Mesenchymal stem cell (in vitro differentiated cells and primary cell): Measurements from ENCODE around the gene SRGAP1.
"Not testable (repeated sequence)": the region's sequence is repeated elsewhere in the genome, so short reads cannot be mapped to it uniquely, and the experiment has no call there.

Source experiments
- DNase-seq: peaks from one replicate; pipeline ENCODE4 v3.0.0-alpha.2; 2013
- H2AFZ ChIP-seq: one replicate; pipeline ENCODE4 v1.6.1; 2013; ENCODE audit warnings: low read depth, mild to moderate bottlenecking, control low read depth, inconsistent platforms, low read length, moderate library complexity
- H2AK5ac ChIP-seq: 2 replicates; pipeline ENCODE4 v1.6.1; 2013; ENCODE audit warnings: low read length, moderate library complexity, mild to moderate bottlenecking, inconsistent platforms; ENCODE audit not compliant: severe bottlenecking
- H2BK120ac ChIP-seq: one replicate; pipeline ENCODE4 v1.6.1; 2013; ENCODE audit warnings: low read depth, mild to moderate bottlenecking, inconsistent platforms, low read length, moderate library complexity
- H2BK12ac ChIP-seq, 2 experiments: one replicate each; pipeline ENCODE4 v1.6.1; 2013; ENCODE audit warnings: inconsistent platforms in 2 of 2, low read length in 2 of 2, mild to moderate bottlenecking in 2 of 2, moderate library complexity in 2 of 2, control low read depth in 1 of 2
- H2BK15ac ChIP-seq: one replicate; pipeline ENCODE4 v1.6.1; 2013; ENCODE audit warnings: mild to moderate bottlenecking, low read depth, inconsistent platforms; ENCODE audit not compliant: poor library complexity, severe bottlenecking
- H2BK5ac ChIP-seq: 2 replicates; pipeline ENCODE4 v1.6.1; 2013; ENCODE audit warnings: low read depth, mild to moderate bottlenecking, low read length, control low read depth, inconsistent platforms; ENCODE audit not compliant: poor library complexity, severe bottlenecking
- H3K14ac ChIP-seq, 2 experiments: one replicate each; pipeline ENCODE4 v1.6.1; 2013; ENCODE audit warnings: inconsistent platforms in 2 of 2, low read length in 2 of 2, control low read depth in 1 of 2, mild to moderate bottlenecking in 1 of 2, moderate library complexity in 1 of 2
- H3K18ac ChIP-seq, 2 experiments: one replicate each; pipeline ENCODE4 v1.6.1; 2013; ENCODE audit warnings: inconsistent platforms in 2 of 2, low read length in 2 of 2, control low read depth in 1 of 2, low read depth in 1 of 2, mild to moderate bottlenecking in 1 of 2
- H3K23ac ChIP-seq, 2 experiments: one replicate each; pipeline ENCODE4 v1.6.1; 2013; ENCODE audit warnings: inconsistent platforms in 2 of 2, low read length in 2 of 2, mild to moderate bottlenecking in 2 of 2, moderate library complexity in 2 of 2, control low read depth in 1 of 2
- H3K27ac ChIP-seq: 2 replicates; pipeline ENCODE4 v1.5.1; 2013; ENCODE audit warnings: mild to moderate bottlenecking, moderate library complexity, low read length, control low read depth, inconsistent platforms; ENCODE audit not compliant: poor library complexity, severe bottlenecking
- H3K27me3 ChIP-seq, 2 experiments: 2 replicates each; pipeline versions ENCODE4 v1.6.1 to v1.7.0; 2013; ENCODE audit warnings: low read length in 2 of 2, mild to moderate bottlenecking in 2 of 2, moderate library complexity in 2 of 2, control low read depth in 1 of 2, inconsistent platforms in 1 of 2; ENCODE audit not compliant: control insufficient read depth in 1 of 2, insufficient read depth in 1 of 2
- H3K36me3 ChIP-seq, 2 experiments: 2 replicates each; pipeline versions ENCODE4 v1.6.1 to v1.7.0; 2013; ENCODE audit warnings: low read length in 2 of 2, control low read depth in 1 of 2, inconsistent platforms in 1 of 2, low read depth in 1 of 2, mild to moderate bottlenecking in 1 of 2; ENCODE audit not compliant: insufficient read depth in 2 of 2, control insufficient read depth in 1 of 2
- H3K4ac ChIP-seq, 2 experiments: one replicate each; pipeline ENCODE4 v1.6.1; 2013; ENCODE audit warnings: inconsistent platforms in 2 of 2, low read length in 2 of 2, mild to moderate bottlenecking in 2 of 2, moderate library complexity in 2 of 2, control low read depth in 1 of 2, low read depth in 1 of 2
- H3K4me1 ChIP-seq: 2 replicates; pipeline ENCODE4 v1.6.1; 2013; ENCODE audit warnings: low read depth, low read length, control low read depth; ENCODE audit not compliant: control insufficient read depth, insufficient read depth
- H3K4me2 ChIP-seq: 2 replicates; pipeline ENCODE4 v1.6.1; 2013; ENCODE audit warnings: low read length, mild to moderate bottlenecking, inconsistent platforms; ENCODE audit not compliant: poor library complexity, severe bottlenecking
- H3K4me3 ChIP-seq, 2 experiments: 2 replicates each; pipeline versions ENCODE4 v1.5.1 to v1.7.0; 2013; ENCODE audit warnings: low read length in 2 of 2, mild to moderate bottlenecking in 2 of 2, control low read depth in 1 of 2, low read depth in 1 of 2; ENCODE audit not compliant: insufficient read depth in 1 of 2
- H3K79me1 ChIP-seq: replicated peaks from 2 replicates; pipeline ENCODE4 v1.6.1; 2013; ENCODE audit warnings: mild to moderate bottlenecking, control low read depth, low read length, inconsistent platforms; ENCODE audit not compliant: poor library complexity, severe bottlenecking
- H3K9ac ChIP-seq: 2 replicates; pipeline ENCODE4 v1.7.0; 2013; ENCODE audit warnings: mild to moderate bottlenecking, low read length, moderate library complexity
- H3K9me3 ChIP-seq: 2 replicates; pipeline ENCODE4 v1.7.0; 2013; ENCODE audit warnings: mild to moderate bottlenecking, low read length; ENCODE audit not compliant: control insufficient read depth
- H4K8ac ChIP-seq: one replicate; pipeline ENCODE4 v1.6.1; 2013; ENCODE audit warnings: inconsistent platforms, mild to moderate bottlenecking, low read length, moderate library complexity
- H4K91ac ChIP-seq: one replicate; pipeline ENCODE4 v1.6.1; 2013; ENCODE audit warnings: mild to moderate bottlenecking, low read length, inconsistent platforms
- WGBS: methylation state at CpG from one replicate; pipeline ENCODE4 v1.1.7; 2013; ENCODE audit warnings: mixed read lengths; 5-methylcytosine and 5-hydroxymethylcytosine counted together

The SRGAP1 gene

GRCh38 chr12:64070454-64070853 is 226.0 kb downstream of the SRGAP1 start:
- H3K36me3 ChIP-seq = peaks cover 9 to 88% of the 10 kb centered on the region in 2 experiments
- 100% methylated on average over 2 of the region's 2 CpGs for WGBS
- no peak overlapping the region for H2BK15ac ChIP-seq
- no peak overlapping the region for H2BK120ac ChIP-seq
- no peak overlapping the region for H4K8ac ChIP-seq
- H3K14ac ChIP-seq = no peak overlapping the region
- H3K79me1 ChIP-seq = peaks cover 11% of the 10 kb centered on the region
- H3K18ac ChIP-seq = no peak overlapping the region
- no peak overlapping the region for H2BK12ac ChIP-seq
- no peak overlapping the region for H3K4me3 ChIP-seq
- H3K4me1 ChIP-seq = no peaks in the 10 kb centered on the region
- H3K27me3 ChIP-seq = no peaks in the 10 kb centered on the region
- no peak overlapping the region for H3K4ac ChIP-seq
- H3K27ac ChIP-seq = no peak overlapping the region
- no peak overlapping the region for H4K91ac ChIP-seq
- no peaks in the 10 kb centered on the region for H3K9me3 ChIP-seq
- H2AFZ ChIP-seq = no peak overlapping the region
- no peak overlapping the region for H3K9ac ChIP-seq
- H3K4me2 ChIP-seq = no peak overlapping the region
- H2AK5ac ChIP-seq = no peak overlapping the region
- no peak for DNase-seq
- no peak overlapping the region for H2BK5ac ChIP-seq
- H3K23ac ChIP-seq = no peak overlapping the region

- no peak overlapping the region for H3K18ac ChIP-seq
- no peak overlapping the region for H2AK5ac ChIP-seq
- no peak overlapping the region for H2BK12ac ChIP-seq
- no peak overlapping the region for H3K4me3 ChIP-seq
- H2AFZ ChIP-seq = no peak overlapping the region
- H4K8ac ChIP-seq = no peak overlapping the region
- DNase-seq = no peak
- no peak overlapping the region for H3K27ac ChIP-seq
- no peak overlapping the region for H3K4ac ChIP-seq
- H3K4me2 ChIP-seq = no peak overlapping the region
- H2BK120ac ChIP-seq = no peak overlapping the region
- no peak overlapping the region for H2BK5ac ChIP-seq
- no peaks in the 10 kb centered on the region for H3K27me3 ChIP-seq
- no peaks in the 10 kb centered on the region for H3K4me1 ChIP-seq
- no peaks in the 10 kb centered on the region for H3K9me3 ChIP-seq
- H3K14ac ChIP-seq = no peak overlapping the region
- H3K23ac ChIP-seq = no peak overlapping the region
- H4K91ac ChIP-seq = no peak overlapping the region
- no peak overlapping the region for H2BK15ac ChIP-seq
- H3K79me1 ChIP-seq = peaks cover 7% of the 10 kb centered on the region
- H3K36me3 ChIP-seq = peaks cover 9 to 81% of the 10 kb centered on the region in 2 experiments
- 100% methylated on average over 4 of the region's 5 CpGs for WGBS
- no peak overlapping the region for H3K9ac ChIP-seq
These were observed 228.5 kb downstream of the SRGAP1 start for GRCh38 chr12:64072916-64073575.

- 94% methylated on average over 7 of the region's 9 CpGs for WGBS
- not testable (repeated sequence) for H3K4me2 ChIP-seq, H3K4ac ChIP-seq, H2BK5ac ChIP-seq, H4K8ac ChIP-seq, H3K18ac ChIP-seq, H3K14ac ChIP-seq, H3K27ac ChIP-seq, H4K91ac ChIP-seq, H3K27me3 ChIP-seq, H2BK12ac ChIP-seq, H3K9me3 ChIP-seq, H3K9ac ChIP-seq, H3K4me3 ChIP-seq, H2AFZ ChIP-seq, H2BK120ac ChIP-seq, H2BK15ac ChIP-seq, H3K23ac ChIP-seq, H3K4me1 ChIP-seq, H2AK5ac ChIP-seq, DNase-seq
- peaks cover 12% of the 10 kb centered on the region for H3K79me1 ChIP-seq
- peaks cover 18 to 88% of the 10 kb centered on the region in 2 experiments for H3K36me3 ChIP-seq
These were observed 232.1 kb downstream of the SRGAP1 start for GRCh38 chr12:64076565-64076964.

- Histone ChIP-seq H2BK120ac (no peak overlapping the region), H3K36me3 (peaks cover 18 to 84% of the 10 kb centered on the region in 2 experiments), H3K23ac (no peak overlapping the region), H4K91ac (no peak overlapping the region), H3K27ac (no peak overlapping the region), H3K14ac (no peak overlapping the region), H2BK5ac (no peak overlapping the region), H3K4ac (no peak overlapping the region), H3K9ac (no peak overlapping the region), H4K8ac (no peak overlapping the region), H3K4me3 (no peak overlapping the region), H2BK12ac (no peak overlapping the region), H3K4me2 (no peak overlapping the region), H3K18ac (no peak overlapping the region), H2AFZ (no peak overlapping the region), H3K79me1 (peaks cover 14% of the 10 kb centered on the region), H3K4me1 (no peaks in the 10 kb centered on the region), H3K27me3 (no peaks in the 10 kb centered on the region), H2AK5ac (no peak overlapping the region), H2BK15ac (no peak overlapping the region), H3K9me3 (no peaks in the 10 kb centered on the region)
- peak; percentile 33 for DNase-seq
These were observed 233.4 kb downstream of the SRGAP1 start for GRCh38 chr12:64077922-64078321.
